HG03575 (cell line): ENCODE data around the gene CDC26.

ENCODE experiments used
- ATAC-seq: cut with Tn5 transposase; IDR thresholded peaks from one replicate; pipeline ENCODE4 v1.9.1; 2021; ENCODE audit not compliant: unreplicated experiment, insufficient number of reproducible peaks, low FRiP score; ENCODE audit errors: extremely low read depth

The CDC26 gene

DNA sequence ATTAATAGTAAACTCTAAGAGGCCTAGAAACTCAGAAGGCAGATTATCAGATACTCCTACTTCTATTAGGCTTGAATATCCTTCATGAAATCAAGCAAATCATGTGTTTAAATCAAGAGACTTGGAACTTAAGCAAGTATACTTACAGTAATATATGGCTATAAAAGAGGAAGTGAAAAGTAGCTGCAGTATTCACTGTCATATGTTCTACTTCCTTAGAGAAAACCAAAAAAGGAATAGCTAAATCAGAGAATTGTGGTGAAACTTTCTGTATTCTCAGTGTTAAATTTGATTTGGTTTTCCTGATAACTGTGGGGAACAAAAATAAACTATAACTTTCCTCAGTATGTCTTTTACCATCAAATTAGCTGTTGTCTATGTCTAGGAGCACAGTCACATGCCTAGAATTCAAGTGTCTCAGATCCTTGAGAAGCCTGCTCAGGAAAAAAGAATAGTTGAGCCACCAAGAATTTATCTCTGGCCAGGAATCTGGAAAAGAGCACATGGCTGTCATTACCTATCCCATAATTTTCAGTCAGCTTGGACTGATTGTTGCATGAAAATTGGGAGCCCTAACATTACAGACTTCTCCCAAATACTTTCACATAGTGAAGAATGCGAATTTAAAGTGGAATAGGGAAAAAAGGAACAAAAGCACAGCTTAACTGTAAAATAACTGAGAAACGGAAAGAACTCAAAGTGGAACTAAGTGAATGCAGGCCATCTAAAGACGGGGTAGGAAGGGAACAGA, 56.0 kb downstream of the CDC26 start:
- peak; percentile 43 for ATAC-seq
